ENCODE data around the gene EIF3D. TPM values are rescaled to one million over a fixed set of nuclear protein-coding genes. Genes with fewer than 3 reads are reported as not detected.

The EIF3D gene
- total and polyA plus RNA-seq, 9 of the 15 experiments (the other 6 are each of a cell fraction or from before 2014, with no cell fraction given), result 191 to 422 (median 279) TPM

DNA sequence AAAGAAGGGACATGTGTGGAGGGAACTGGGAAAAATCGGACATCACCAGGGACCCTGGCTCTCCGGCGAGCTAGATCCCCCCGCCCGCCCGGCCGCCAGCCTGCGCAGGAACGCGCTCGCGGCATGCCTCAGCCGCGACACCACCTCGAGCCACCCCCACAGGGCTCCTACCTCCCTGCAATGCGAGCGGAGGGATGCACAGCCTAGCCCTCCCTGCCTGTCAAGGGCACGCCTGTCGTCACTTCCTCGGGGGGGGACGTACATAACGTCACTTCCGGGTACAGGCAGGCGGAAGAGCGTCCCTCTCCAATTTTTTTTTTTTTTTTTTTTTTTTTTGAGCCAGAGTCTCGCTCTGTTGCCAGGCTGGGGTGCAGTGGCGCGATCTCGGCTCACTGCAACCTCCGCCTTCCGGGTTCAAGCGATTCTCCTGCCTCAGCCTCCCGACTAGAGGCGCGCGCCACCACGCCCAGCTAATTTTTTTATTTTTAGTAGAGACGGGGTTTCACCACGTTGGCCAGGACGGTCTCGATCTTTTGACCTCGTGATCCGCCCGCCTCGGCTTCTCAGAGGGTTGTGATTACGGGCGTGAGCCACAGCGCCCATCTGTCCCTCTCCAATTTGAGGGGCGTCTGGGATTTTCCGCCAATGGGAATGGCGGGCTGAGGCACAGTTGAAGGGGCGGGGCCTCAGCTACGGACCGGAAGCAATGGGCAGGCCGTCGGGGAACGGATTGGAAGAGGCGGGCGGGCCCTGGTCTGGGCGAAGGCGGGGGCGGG, 47.4 kb downstream of the EIF3D start, which contains the start of gene TXN2:
TSS of gene TXN2 (minus strand) at position 248 of the 776 bp plus-strand sequence. CDS start 803 bp downstream, outside the sequence.
- in situ Hi-C loops (cut with MboI) (no loop called here), intact Hi-C loops (cut with micrococcal nuclease) (loop anchor here (2.0 kb wide), 1 partner anchor 25 kb away; the partner anchor contains the start of gene FOXRED2)
- Histone ChIP-seq H3K27me3 (ENCODE audit: control insufficient read depth in 2 of 2, insufficient read depth in 2 of 2, low read length in 2 of 2) (no peaks in the 10 kb centered on the region), H3K4me2 (ENCODE audit: insufficient read depth, low read length) (peak within 1 kb of the TSS; percentile 82), H4K20me1 (replicated peaks; ENCODE audit: control insufficient read depth, insufficient read depth, low read length) (no peaks in the 10 kb centered on the region), H3K79me2 (ENCODE audit: control insufficient read depth, insufficient read depth, low read length) (peaks cover 25% of the 10 kb centered on the region), H3K27ac (ENCODE audit: extremely low read depth, low read depth, low read length) (peak within 1 kb of the TSS; percentile 88), H3K9ac (ENCODE audit: insufficient read depth in 1 of 2, low read depth in 2 of 2, low read length in 2 of 2) (peak within 1 kb of the TSS; percentile 91 to 92), H3K4me3 (peak within 1 kb of the TSS; percentile 57), H3K36me3 (ENCODE audit: control insufficient read depth, insufficient read depth, low read length) (peaks cover 38% of the 10 kb centered on the region), H3K9me1 (ENCODE audit: control insufficient read depth, insufficient read depth, low read length) (no peaks in the 10 kb centered on the region), H3K4me1 (replicated peaks in 1 of 2; ENCODE audit: control insufficient read depth in 2 of 2, insufficient read depth in 2 of 2, low read length in 2 of 2) (peaks cover 22 to 25% of the 10 kb centered on the region in 2 experiments; a peak in 4 of 5 replicates), H2AFZ (ENCODE audit: low read depth, low read length) (peak within 1 kb of the TSS; percentile 72), H3K9me3 (replicated peaks; ENCODE audit: control insufficient read depth, insufficient read depth, low read depth, low read length) (peaks cover 5% of the 10 kb centered on the region)
- ATAC-seq (peak; percentile 91), FAIRE-seq (peak; percentile 91), DNase-seq (ENCODE audit: extremely low read depth in 1 of 4, low spot score in 3 of 4) (peak; percentile 89 to 95 (median 90))
- ChIA-PET CTCF (ENCODE audit: low intra/inter-chr PET ratio) (interaction anchor here (0.6 kb wide), 1 partner anchor 181 kb away, joined by 3 read pairs; no protein-coding TSS in a partner anchor), POLR2A (interaction anchor here (0.6 to 2.0 kb wide), 10 partner anchors 11 to 188 kb away, joined by 3 to 9 read pairs (median 3); partner anchors contain the start of gene FOXRED2)
- WGBS (ENCODE audit: insufficient coverage, low coverage, missing lambda C conversion rate), result under 1% methylated on average over 29 of the region's 62 CpGs
- no TSS peak for BruUV-seq (replicated peaks)
- TF ChIP-seq TEAD1 (CRISPR knock-in tag; IDR thresholded peaks at IDR 0.05) (0 out of 4 replicates have a peak, but pooled peaks have one; percentile 21 to 28), KLF6 (CRISPR knock-in tag; IDR thresholded peaks at IDR 0.05; ENCODE audit: borderline replicate concordance) (no peak), ESRRA (IDR thresholded peaks at IDR 0.05; ENCODE audit: borderline replicate concordance, low read depth) (peak; percentile 94), MYNN (IDR thresholded peaks at IDR 0.05) (no peak), MYNN (CRISPR knock-in tag; IDR thresholded peaks at IDR 0.05) (no peak), TAF9B (IDR thresholded peaks at IDR 0.05; ENCODE audit: partially characterized antibody) (peak; percentile 70), SAP30 (IDR thresholded peaks at IDR 0.05; ENCODE audit: borderline replicate concordance, insufficient read depth, low read depth, low read length, poor library complexity, severe bottlenecking) (peak; percentile 53), NRF1 (conservative IDR thresholded peaks at IDR 0.05 in 1 of 2, IDR thresholded peaks at IDR 0.05 in 1 of 2) (peak; percentile 77 to 82), ETV6 (IDR thresholded peaks at IDR 0.05; ENCODE audit: borderline replicate concordance in 1 of 2, low read depth in 2 of 2, low read length in 1 of 2) (peak in 1 of 2 experiments; percentile 19; a peak in 1 of 4 replicates), ETV6 (CRISPR knock-in tag; IDR thresholded peaks at IDR 0.05; ENCODE audit: borderline replicate concordance) (no peak), ZNF644 (tag; IDR thresholded peaks at IDR 0.05; ENCODE audit: low read depth) (peak; percentile 68; the same call in 1 of the 2 replicates), RBM25 (IDR thresholded peaks at IDR 0.05; ENCODE audit: low read depth, low read length, severe bottlenecking) (no peak), POLR2B (IDR thresholded peaks at IDR 0.05; ENCODE audit: low read depth, partially characterized antibody) (peak; percentile 79), ZEB2 (IDR thresholded peaks at IDR 0.05) (peak; percentile 90; the same call in 1 of the 2 replicates), MYBL2 (IDR thresholded peaks at IDR 0.05; ENCODE audit: low read depth) (0 out of 2 replicates have a peak, but pooled peaks have one; percentile 13), MYBL2 (CRISPR knock-in tag; IDR thresholded peaks at IDR 0.05; ENCODE audit: borderline replicate concordance) (no peak)
- TF ChIP-seq, protein P1, sequence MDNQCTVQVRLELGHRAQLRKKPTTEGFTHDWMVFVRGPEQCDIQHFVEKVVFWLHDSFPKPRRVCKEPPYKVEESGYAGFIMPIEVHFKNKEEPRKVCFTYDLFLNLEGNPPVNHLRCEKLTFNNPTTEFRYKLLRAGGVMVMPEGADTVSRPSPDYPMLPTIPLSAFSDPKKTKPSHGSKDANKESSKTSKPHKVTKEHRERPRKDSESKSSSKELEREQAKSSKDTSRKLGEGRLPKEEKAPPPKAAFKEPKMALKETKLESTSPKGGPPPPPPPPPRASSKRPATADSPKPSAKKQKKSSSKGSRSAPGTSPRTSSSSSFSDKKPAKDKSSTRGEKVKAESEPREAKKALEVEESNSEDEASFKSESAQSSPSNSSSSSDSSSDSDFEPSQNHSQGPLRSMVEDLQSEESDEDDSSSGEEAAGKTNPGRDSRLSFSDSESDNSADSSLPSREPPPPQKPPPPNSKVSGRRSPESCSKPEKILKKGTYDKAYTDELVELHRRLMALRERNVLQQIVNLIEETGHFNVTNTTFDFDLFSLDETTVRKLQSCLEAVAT (IDR thresholded peaks at IDR 0.05), result peak in 1 of 2 experiments; percentile 55; a peak in 1 of 4 replicates
- TF ChIP-seq, protein P2, sequence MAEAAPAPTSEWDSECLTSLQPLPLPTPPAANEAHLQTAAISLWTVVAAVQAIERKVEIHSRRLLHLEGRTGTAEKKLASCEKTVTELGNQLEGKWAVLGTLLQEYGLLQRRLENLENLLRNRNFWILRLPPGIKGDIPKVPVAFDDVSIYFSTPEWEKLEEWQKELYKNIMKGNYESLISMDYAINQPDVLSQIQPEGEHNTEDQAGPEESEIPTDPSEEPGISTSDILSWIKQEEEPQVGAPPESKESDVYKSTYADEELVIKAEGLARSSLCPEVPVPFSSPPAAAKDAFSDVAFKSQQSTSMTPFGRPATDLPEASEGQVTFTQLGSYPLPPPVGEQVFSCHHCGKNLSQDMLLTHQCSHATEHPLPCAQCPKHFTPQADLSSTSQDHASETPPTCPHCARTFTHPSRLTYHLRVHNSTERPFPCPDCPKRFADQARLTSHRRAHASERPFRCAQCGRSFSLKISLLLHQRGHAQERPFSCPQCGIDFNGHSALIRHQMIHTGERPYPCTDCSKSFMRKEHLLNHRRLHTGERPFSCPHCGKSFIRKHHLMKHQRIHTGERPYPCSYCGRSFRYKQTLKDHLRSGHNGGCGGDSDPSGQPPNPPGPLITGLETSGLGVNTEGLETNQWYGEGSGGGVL (CRISPR knock-in tag; IDR thresholded peaks at IDR 0.05), result no peak

All from K562 (cell line).